RWPE1 (cell line): Measurements from ENCODE around the gene IL1R2.

Experiments
- CTCF ChIA-PET: fragments of 350-600 bp; sonication (Branson Sonifier 250); formaldehyde crosslinking; extraction: SDS; loops from one replicate; lab custom pipeline; 2021; lab: Yijun Ruan, JAX
- POLR2A ChIA-PET: fragments of 400-600 bp; formaldehyde crosslinking; extraction: SDS; loops from one replicate; lab custom pipeline; 2020; ENCODE audit warnings: antibody characterized with exemption; ENCODE audit not compliant: low non-redundant PET; lab: Yijun Ruan, JAX
- DNase-seq: peaks from one replicate; pipeline ENCODE4 v3.0.0; 2012; ENCODE audit warnings: low spot score
- H3K27ac ChIP-seq: fragments of 450-650 bp; 2 replicates; pipeline ENCODE4 v1.5.1; 2017
- TF ChIP-seq, protein P1 (sequence below): fragments of 450-650 bp; conservative IDR thresholded peaks from 2 replicates; pipeline ENCODE4 v1.5.1; 2017; ENCODE audit warnings: low read depth, mild to moderate bottlenecking

IL1R2 gene, protein sequence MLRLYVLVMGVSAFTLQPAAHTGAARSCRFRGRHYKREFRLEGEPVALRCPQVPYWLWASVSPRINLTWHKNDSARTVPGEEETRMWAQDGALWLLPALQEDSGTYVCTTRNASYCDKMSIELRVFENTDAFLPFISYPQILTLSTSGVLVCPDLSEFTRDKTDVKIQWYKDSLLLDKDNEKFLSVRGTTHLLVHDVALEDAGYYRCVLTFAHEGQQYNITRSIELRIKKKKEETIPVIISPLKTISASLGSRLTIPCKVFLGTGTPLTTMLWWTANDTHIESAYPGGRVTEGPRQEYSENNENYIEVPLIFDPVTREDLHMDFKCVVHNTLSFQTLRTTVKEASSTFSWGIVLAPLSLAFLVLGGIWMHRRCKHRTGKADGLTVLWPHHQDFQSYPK

DNA sequence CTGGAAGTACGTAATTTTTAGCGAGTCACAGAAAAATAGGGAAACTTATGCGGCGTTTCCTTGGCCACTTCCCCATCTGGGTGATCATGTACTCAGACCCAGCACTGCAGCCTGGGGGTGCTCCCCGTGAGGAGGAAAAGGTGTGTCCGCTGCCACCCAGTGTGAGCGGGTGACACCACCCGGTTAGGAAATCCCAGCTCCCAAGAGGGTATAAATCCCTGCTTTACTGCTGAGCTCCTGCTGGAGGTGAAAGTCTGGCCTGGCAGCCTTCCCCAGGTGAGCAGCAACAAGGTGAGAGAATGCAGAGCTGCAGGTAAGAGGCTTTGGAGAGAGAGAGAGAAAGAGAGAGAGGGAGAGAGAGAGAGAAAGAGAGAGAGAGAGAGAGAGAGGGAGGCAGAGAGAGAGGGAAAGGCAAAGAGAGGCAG, at the start of gene IL1R2:
TSS of gene IL1R2 (plus strand) at position 240 of the 425 bp plus-strand sequence. CDS start 16,616 bp downstream, outside the sequence.
- TF ChIP-seq, protein P1, sequence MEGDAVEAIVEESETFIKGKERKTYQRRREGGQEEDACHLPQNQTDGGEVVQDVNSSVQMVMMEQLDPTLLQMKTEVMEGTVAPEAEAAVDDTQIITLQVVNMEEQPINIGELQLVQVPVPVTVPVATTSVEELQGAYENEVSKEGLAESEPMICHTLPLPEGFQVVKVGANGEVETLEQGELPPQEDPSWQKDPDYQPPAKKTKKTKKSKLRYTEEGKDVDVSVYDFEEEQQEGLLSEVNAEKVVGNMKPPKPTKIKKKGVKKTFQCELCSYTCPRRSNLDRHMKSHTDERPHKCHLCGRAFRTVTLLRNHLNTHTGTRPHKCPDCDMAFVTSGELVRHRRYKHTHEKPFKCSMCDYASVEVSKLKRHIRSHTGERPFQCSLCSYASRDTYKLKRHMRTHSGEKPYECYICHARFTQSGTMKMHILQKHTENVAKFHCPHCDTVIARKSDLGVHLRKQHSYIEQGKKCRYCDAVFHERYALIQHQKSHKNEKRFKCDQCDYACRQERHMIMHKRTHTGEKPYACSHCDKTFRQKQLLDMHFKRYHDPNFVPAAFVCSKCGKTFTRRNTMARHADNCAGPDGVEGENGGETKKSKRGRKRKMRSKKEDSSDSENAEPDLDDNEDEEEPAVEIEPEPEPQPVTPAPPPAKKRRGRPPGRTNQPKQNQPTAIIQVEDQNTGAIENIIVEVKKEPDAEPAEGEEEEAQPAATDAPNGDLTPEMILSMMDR, result no peak
- POLR2A ChIA-PET, result no interaction called here
- CTCF ChIA-PET, result interaction anchor here (0.6 kb wide), 1 partner anchor 116 kb away, joined by 3 read pairs; no protein-coding TSS in a partner anchor
- DNase-seq, result no peak
- H3K27ac ChIP-seq, result no peak within 1 kb of the TSS

DNA sequence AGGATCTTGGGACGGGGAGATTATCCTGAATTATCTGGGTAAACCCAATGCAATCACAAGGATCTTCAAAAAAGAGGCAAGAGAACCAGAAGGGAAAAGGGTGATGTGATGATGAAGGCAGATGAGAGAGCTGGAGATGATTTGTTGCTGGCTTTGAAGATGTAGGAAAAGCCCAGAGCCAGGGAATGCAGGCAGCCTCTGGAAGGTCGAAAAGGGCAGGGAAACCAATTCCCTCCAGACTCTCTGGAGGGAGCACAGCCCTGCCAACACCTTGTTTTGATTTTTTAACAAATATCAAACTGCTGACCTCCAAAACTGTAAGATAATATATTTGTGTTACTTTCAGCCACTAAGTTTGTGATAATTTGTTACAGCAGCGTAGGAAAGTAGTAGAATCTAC, 48.9 kb upstream of the IL1R2 start:
- TF ChIP-seq, protein P1, result no peak
- H3K27ac ChIP-seq, result no peak overlapping the region
- POLR2A ChIA-PET, result no interaction called here
- CTCF ChIA-PET, result interaction anchor here (0.7 kb wide), 1 partner anchor 481 kb away, joined by 4 read pairs; no protein-coding TSS in a partner anchor
- no peak for DNase-seq

DNA sequence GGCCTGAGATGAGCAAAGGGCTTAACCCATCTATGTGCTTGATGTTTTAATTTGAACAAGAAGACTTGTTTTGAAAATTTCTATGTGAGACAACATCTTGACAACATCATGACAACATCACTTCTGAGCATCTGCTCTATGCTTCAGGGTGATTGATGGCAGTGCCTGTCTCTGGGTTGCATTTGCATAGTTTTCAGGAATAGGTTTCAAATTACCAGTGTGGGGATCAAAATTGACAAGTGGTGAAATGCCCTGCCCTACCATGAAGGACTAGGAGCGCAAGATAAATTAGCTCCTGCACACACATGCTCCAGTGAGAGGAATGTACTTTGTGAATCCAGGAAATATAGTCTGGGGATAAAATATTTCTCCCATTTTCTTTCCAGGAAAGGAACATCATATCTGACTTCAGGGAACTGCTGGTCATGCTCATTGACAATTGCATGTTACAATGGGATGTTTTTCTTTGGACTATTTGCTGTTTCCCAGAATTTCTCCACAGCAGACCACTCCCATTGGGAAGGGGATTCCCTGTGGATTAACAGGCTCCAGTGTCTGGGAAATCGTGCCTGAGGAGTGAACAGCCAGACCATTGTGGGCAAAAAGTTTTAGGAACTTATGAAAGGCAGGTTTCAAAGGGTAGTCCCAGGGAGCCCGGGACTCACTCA, 45.3 kb upstream of the IL1R2 start:
- CTCF ChIA-PET, result interaction anchor here (0.7 kb wide), 1 partner anchor 435 kb away, joined by 3 read pairs; no protein-coding TSS in a partner anchor
- DNase-seq, result no peak
- TF ChIP-seq, protein P1, result no peak
- POLR2A ChIA-PET, result no interaction called here
- no peak overlapping the region for H3K27ac ChIP-seq

DNA sequence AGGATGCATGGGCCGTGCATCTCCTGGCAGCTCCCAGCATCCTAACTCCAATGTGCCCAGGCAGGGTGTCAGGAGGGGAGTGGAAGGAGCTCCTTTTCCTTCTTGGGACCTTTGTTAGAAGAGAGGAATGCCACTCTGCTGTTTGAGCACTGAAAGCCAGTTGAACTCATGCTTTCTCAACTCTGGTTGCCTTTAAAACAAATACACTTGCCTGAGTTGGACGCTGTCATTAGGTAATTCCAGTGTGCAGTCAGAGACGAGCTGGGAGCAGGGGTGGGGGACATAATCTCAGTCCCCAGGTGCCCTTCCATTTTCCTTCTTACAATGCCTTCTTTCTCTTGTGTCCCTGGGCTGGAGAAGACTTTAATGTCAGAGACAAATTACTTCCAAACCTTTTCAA, 44.4 kb upstream of the IL1R2 start:
- CTCF ChIA-PET, result no interaction called here
- no peak overlapping the region for H3K27ac ChIP-seq
- TF ChIP-seq, protein P1, result no peak
- POLR2A ChIA-PET, result no interaction called here
- DNase-seq, result no peak

DNA sequence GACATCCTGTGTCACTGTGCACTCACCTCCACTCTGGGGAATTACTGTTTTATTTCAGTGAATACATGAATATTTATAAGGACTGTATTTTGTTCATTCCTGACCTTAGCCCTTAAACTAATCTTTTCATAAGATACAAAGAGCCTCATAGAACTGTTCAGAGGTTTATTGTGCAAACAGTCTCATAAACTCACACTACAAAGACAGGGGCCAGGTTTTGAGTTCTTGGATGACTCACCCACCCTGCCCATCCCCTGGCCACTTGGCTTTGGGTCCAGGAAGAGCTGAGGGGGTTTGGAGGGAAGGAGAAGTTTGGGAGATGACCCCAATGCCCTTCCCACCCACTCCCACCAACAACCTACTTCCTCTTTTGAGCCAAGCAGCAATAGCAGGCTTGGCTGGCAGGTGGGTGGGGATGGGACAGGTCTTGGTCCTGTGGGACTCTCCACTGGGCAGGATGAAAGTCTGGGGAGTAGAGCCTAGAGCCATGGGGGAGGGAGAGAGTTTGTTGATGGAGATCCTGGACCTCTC, 43.1 kb upstream of the IL1R2 start:
- ChIA-PET POLR2A (no interaction called here), CTCF (interaction anchor here (0.7 kb wide), 1 partner anchor 10 kb away, joined by 5 read pairs; no protein-coding TSS in a partner anchor)
- TF ChIP-seq, protein P1, result no peak
- DNase-seq, result no peak
- H3K27ac ChIP-seq, result no peak overlapping the region

DNA sequence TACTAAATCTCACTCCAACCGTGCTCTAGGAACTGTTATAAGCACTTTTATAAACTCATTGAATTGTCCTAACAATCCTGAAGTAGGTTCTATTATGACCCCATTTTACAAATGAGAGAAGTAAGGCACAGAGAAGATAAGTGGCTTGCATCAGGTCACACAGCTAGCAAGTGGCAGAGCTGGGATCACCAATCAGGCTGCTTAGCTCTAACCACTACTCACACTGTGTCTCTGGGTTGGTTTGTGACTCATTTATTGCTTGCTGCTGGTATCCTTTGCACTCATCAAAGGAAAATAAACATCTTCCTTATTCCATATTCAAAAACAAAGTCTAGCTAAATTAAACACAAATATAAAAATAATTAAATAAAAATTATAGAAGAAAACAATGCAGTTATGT, 42.5 kb upstream of the IL1R2 start:
- TF ChIP-seq, protein P1, result no peak
- no peak overlapping the region for H3K27ac ChIP-seq
- DNase-seq, result no peak
- ChIA-PET CTCF (no interaction called here), POLR2A (no interaction called here)
